H1 (cell line): ENCODE data around the gene ENDOV. TPM values are rescaled to one million over a fixed set of nuclear protein-coding genes. Genes with fewer than 3 reads are reported as not detected.

ENCODE experiments used
- CTCF ChIA-PET: fragments of 300-600 bp; sonication (Branson Sonifier 250); formaldehyde crosslinking; loops from one replicate; lab custom pipeline; 2021; ENCODE audit not compliant: partially characterized antibody; lab: Charles Lee
- POLR2A ChIA-PET: fragments of 300-600 bp; sonication (Branson Sonifier 250); formaldehyde crosslinking; loops from one replicate; lab custom pipeline; 2021; ENCODE audit warnings: inconsistent platforms; ENCODE audit not compliant: partially characterized antibody; lab: Charles Lee
- DNase-seq, 2 experiments: peaks; one replicate each; pipeline versions ENCODE4 v3.0.0 to v3.0.0-alpha.2; 2010 to 2022; ENCODE audit warnings: low spot score in 2 of 2, low read depth in 1 of 2, mixed read lengths in 1 of 2
- FAIRE-seq: peaks from 2 replicates; lab custom pipeline; 2011; peaks lifted over from hg19 to GRCh38; lab: Jason Lieb, UNC
- H2AFZ ChIP-seq: 2 replicates; pipeline ENCODE4 v1.8.1; 2012; ENCODE audit warnings: low read length, inconsistent platforms
- H2AK5ac ChIP-seq: 2 replicates; pipeline ENCODE4 v1.6.1; 2013; ENCODE audit warnings: low read depth, low read length
- H2BK120ac ChIP-seq: replicated peaks from 2 replicates; pipeline ENCODE3; 2013; ENCODE audit warnings: low read depth, low read length, inconsistent platforms
- H2BK12ac ChIP-seq: 2 replicates; pipeline ENCODE4 v1.6.1; 2013; ENCODE audit warnings: low read depth, low read length
- H2BK15ac ChIP-seq: 2 replicates; pipeline ENCODE4 v1.6.1; 2013; ENCODE audit warnings: low read length
- H2BK20ac ChIP-seq: 2 replicates; pipeline ENCODE4 v1.6.1; 2013; ENCODE audit warnings: low read length
- H2BK5ac ChIP-seq: 2 replicates; pipeline ENCODE4 v1.6.1; 2013; ENCODE audit warnings: low read depth, low read length
- H3K14ac ChIP-seq: 2 replicates; pipeline ENCODE4 v1.6.1; 2013; ENCODE audit warnings: inconsistent platforms; ENCODE audit not compliant: insufficient read length
- H3K18ac ChIP-seq: 2 replicates; pipeline ENCODE4 v1.6.1; 2013; ENCODE audit warnings: low read length; ENCODE audit errors: extremely low read depth
- H3K23ac ChIP-seq: 2 replicates; pipeline ENCODE4 v1.6.1; 2013; ENCODE audit warnings: inconsistent platforms; ENCODE audit not compliant: insufficient read length
- H3K23me2 ChIP-seq: 2 replicates; pipeline ENCODE4 v1.6.1; 2013; ENCODE audit warnings: low read depth, low read length
- H3K27ac ChIP-seq: 2 replicates; pipeline ENCODE4 v1.6.1; 2011; ENCODE audit warnings: low read depth, low read length, inconsistent platforms
- H3K27me3 ChIP-seq, 4 experiments: replicated peaks in 1 of 4; 1 replicate in 1 of 4; 2 replicates in 3 of 4; pipeline versions ENCODE4 v1.6.1 to v1.8.1; 2011 to 2013; ENCODE audit warnings: low read length in 3 of 4, mild to moderate bottlenecking in 3 of 4, inconsistent platforms in 2 of 4, mixed read lengths in 2 of 4, moderate library complexity in 1 of 4; ENCODE audit not compliant: control insufficient read depth in 3 of 4, insufficient read depth in 3 of 4; ENCODE audit errors: extremely low read depth in 1 of 4
- H3K36me3 ChIP-seq, 4 experiments: 2 replicates each; pipeline versions ENCODE4 v1.6.1 to v1.8.1; 2011 to 2013; ENCODE audit warnings: mild to moderate bottlenecking in 4 of 4, low read length in 3 of 4, moderate library complexity in 2 of 4, control low read depth in 1 of 4, inconsistent platforms in 1 of 4; ENCODE audit not compliant: insufficient read depth in 4 of 4, control insufficient read depth in 2 of 4
- H3K4ac ChIP-seq: replicated peaks from 2 replicates; pipeline ENCODE3; 2013; ENCODE audit warnings: low read length, low read depth, mixed read lengths, inconsistent platforms; ENCODE audit not compliant: insufficient read length
- H3K4me1 ChIP-seq, 4 experiments: replicated peaks in 1 of 4; 1 replicate in 1 of 4; 2 replicates in 3 of 4; pipeline versions ENCODE4 v1.6.1 to v1.8.1; 2011 to 2013; ENCODE audit warnings: low read length in 3 of 4, inconsistent platforms in 2 of 4, mixed read lengths in 1 of 4; ENCODE audit not compliant: insufficient read depth in 4 of 4, control insufficient read depth in 3 of 4
- H3K4me2 ChIP-seq, 2 experiments: 2 replicates each; pipeline versions ENCODE4 v1.6.1 to v1.8.1; 2011 to 2013; ENCODE audit warnings: low read depth in 2 of 2, low read length in 2 of 2, control low read depth in 1 of 2, inconsistent platforms in 1 of 2, mild to moderate bottlenecking in 1 of 2; ENCODE audit not compliant: insufficient read depth in 1 of 2
- H3K4me3 ChIP-seq, 4 experiments: fragments of 200-600, 300-600 bp in 1 of 4; sonication (generic), shearing (Covaris generic), sonication (Bioruptor Twin) in 1 of 4; 2 replicates each; pipeline versions ENCODE4 v1.5.1 to v1.8.1; 2011 to 2016; ENCODE audit warnings: low read length in 4 of 4, low read depth in 3 of 4, control low read depth in 2 of 4, inconsistent platforms in 2 of 4, mild to moderate bottlenecking in 2 of 4, mixed read lengths in 1 of 4, moderate library complexity in 1 of 4; ENCODE audit not compliant: insufficient read depth in 2 of 4; ENCODE audit errors: extremely low read depth in 1 of 4
- H3K56ac ChIP-seq: replicated peaks from 2 replicates; pipeline ENCODE3; 2013; ENCODE audit warnings: low read depth, mild to moderate bottlenecking, mixed read lengths, low read length, inconsistent platforms; ENCODE audit not compliant: insufficient read length
- H3K79me1 ChIP-seq: 2 replicates; pipeline ENCODE4 v1.6.1; 2013; ENCODE audit warnings: low read depth, low read length, control low read depth
- H3K79me2 ChIP-seq, 2 experiments: 2 replicates each; pipeline versions ENCODE4 v1.6.1 to v1.8.1; 2012 to 2013; ENCODE audit warnings: low read length in 2 of 2, mild to moderate bottlenecking in 2 of 2, inconsistent platforms in 1 of 2; ENCODE audit not compliant: insufficient read depth in 2 of 2, control insufficient read depth in 1 of 2
- H3K9ac ChIP-seq, 4 experiments: replicated peaks in 1 of 4; 1 replicate in 1 of 4; 2 replicates in 3 of 4; pipeline versions ENCODE4 v1.6.1 to v1.8.1; 2011 to 2013; ENCODE audit warnings: low read depth in 3 of 4, low read length in 3 of 4, control low read depth in 2 of 4, mild to moderate bottlenecking in 2 of 4, moderate library complexity in 2 of 4, inconsistent platforms in 1 of 4; ENCODE audit errors: extremely low read depth in 1 of 4
- H3K9me3 ChIP-seq, 2 experiments: 2 replicates each; pipeline versions ENCODE4 v1.6.1 to v1.8.1; 2012 to 2013; ENCODE audit warnings: mild to moderate bottlenecking in 2 of 2, moderate library complexity in 2 of 2, control low read depth in 1 of 2, inconsistent platforms in 1 of 2, low read depth in 1 of 2, low read length in 1 of 2, mixed read lengths in 1 of 2; ENCODE audit not compliant: insufficient read depth in 2 of 2
- H4K20me1 ChIP-seq, 2 experiments: replicated peaks in 1 of 2; 2 replicates each; pipeline versions ENCODE3 to v1.8.1; 2011 to 2013; ENCODE audit warnings: inconsistent platforms in 2 of 2, low read length in 2 of 2, mild to moderate bottlenecking in 1 of 2; ENCODE audit not compliant: insufficient read depth in 2 of 2, control insufficient read depth in 1 of 2
- H4K5ac ChIP-seq: 2 replicates; pipeline ENCODE4 v1.6.1; 2013; ENCODE audit warnings: low read length, low read depth, mixed read lengths, inconsistent platforms; ENCODE audit not compliant: insufficient read length
- H4K8ac ChIP-seq: 2 replicates; pipeline ENCODE4 v1.8.0; 2013; ENCODE audit warnings: mild to moderate bottlenecking, moderate library complexity, low read length, inconsistent platforms; ENCODE audit not compliant: insufficient read depth; ENCODE audit errors: extremely low read depth
- H4K91ac ChIP-seq: replicated peaks from 2 replicates; pipeline ENCODE3; 2013; ENCODE audit warnings: low read length, mixed read lengths, inconsistent platforms; ENCODE audit not compliant: insufficient read length
- NRF1 ChIP-seq: IDR thresholded peaks from 2 replicates; pipeline ENCODE4 v1.6.1; 2011; ENCODE audit warnings: mild to moderate bottlenecking, low read depth, low read length, improper control_type of control experiment
- POLR2A ChIP-seq, 2 experiments: IDR thresholded peaks; 1 replicate in 1 of 2; 2 replicates in 1 of 2; pipeline ENCODE4 v1.6.1; 2011; ENCODE audit warnings: low read depth in 2 of 2, low read length in 2 of 2, mild to moderate bottlenecking in 2 of 2; ENCODE audit errors: control extremely low read depth in 1 of 2
- RNF2 ChIP-seq: fragments of 200-900, 300-1000 bp; sonication (generic); IDR thresholded peaks from 2 replicates; pipeline ENCODE4 v1.7.1; 2016; ENCODE audit warnings: borderline replicate concordance, low read depth, mild to moderate bottlenecking, antibody characterized with exemption, low read length; ENCODE audit not compliant: poor library complexity, severe bottlenecking; ENCODE audit errors: missing control alignments
- SIN3A ChIP-seq, 2 experiments: IDR thresholded peaks in 1 of 2; conservative IDR thresholded peaks in 1 of 2; 2 replicates each; pipeline ENCODE4 v1.6.1; 2011 to 2012; ENCODE audit warnings: low read length in 2 of 2, improper control_type of control experiment in 1 of 2, low read depth in 1 of 2, mild to moderate bottlenecking in 1 of 2
- SIX5 ChIP-seq: IDR thresholded peaks from 2 replicates; pipeline ENCODE4 v1.6.1; 2011; ENCODE audit warnings: mild to moderate bottlenecking, low read depth, low read length
- SP1 ChIP-seq: IDR thresholded peaks from 2 replicates; pipeline ENCODE4 v1.6.1; 2011; ENCODE audit warnings: low read depth, low read length
- SP4 ChIP-seq: IDR thresholded peaks from 2 replicates; pipeline ENCODE4 v1.6.1; 2012; ENCODE audit warnings: low read length, inconsistent platforms
- TAF7 ChIP-seq: optimal IDR thresholded peaks from 2 replicates; pipeline ENCODE3; 2011; ENCODE audit warnings: low read depth, mild to moderate bottlenecking, inconsistent platforms, low read length, moderate library complexity, borderline replicate concordance
- TCF12 ChIP-seq: IDR thresholded peaks from 2 replicates; pipeline ENCODE4 v1.6.1; 2011; ENCODE audit warnings: low read depth, mild to moderate bottlenecking, low read length
- WGBS, 2 experiments: shearing (Covaris generic) in 1 of 2; methylation state at CpG; one replicate each; pipeline versions ENCODE4 v1.1.6 to v1.1.7; 2013 to 2015; ENCODE audit warnings: low lambda C conversion rate in 2 of 2, mixed read lengths in 2 of 2, inconsistent platforms in 1 of 2, low coverage in 1 of 2, missing lambda C conversion rate in 1 of 2; ENCODE audit not compliant: insufficient replicate concordance in 2 of 2, insufficient coverage in 1 of 2, insufficient read length in 1 of 2; ENCODE audit errors: extremely low coverage in 1 of 2, missing lambda C conversion rate in 1 of 2; 5-methylcytosine and 5-hydroxymethylcytosine counted together
- polyA plus RNA-seq, 7 experiments: library from polyadenylated mRNA; depleted of rRNA in 3 of 7; stranded (reverse) in 5 of 7; unstranded in 2 of 7; fragments of >200 nt in 5 of 7; fragments of 200-250 nt in 2 of 7; gene quantifications; 1 replicate in 5 of 7; 2 replicates in 1 of 7; 4 replicates in 1 of 7; pipeline versions ENCODE4 v1.2.1 to v1.2.3, GENCODE V29; 2011 to 2013; ENCODE audit warnings: missing spikeins in 2 of 7, mixed read lengths in 2 of 7
- total RNA-seq: library from RNA; stranded (reverse); fragmentation: NEBNext Ultra II Directional; extraction: Animal tissue kit (Norgen Biotek cat#: 25700); gene quantifications from 2 replicates; pipeline ENCODE4 v1.2.1, GENCODE V29; 2021

Gene ENDOV
- total and polyA plus RNA-seq, 2 of the 8 experiments (the other 6 are each of a cell fraction or from before 2014, with no cell fraction given) = 10.6 to 13.3 TPM

- no peaks in the 10 kb centered on the region for H3K27me3 ChIP-seq
- ChIA-PET CTCF (interaction anchor here (1.0 to 2.2 kb wide), 3 partner anchors 8 to 22 kb away, joined by 3 to 4 read pairs (median 3); no protein-coding TSS in a partner anchor), POLR2A (no interaction called here)
- no peak overlapping the region for H2AFZ ChIP-seq
- H3K23me2 ChIP-seq = no peaks in the 10 kb centered on the region
- TF ChIP-seq NRF1 (no peak), POLR2A (IDR thresholded peaks at IDR 0.05; ENCODE audit: control extremely low read depth in 1 of 2, low read depth in 2 of 2, low read length in 2 of 2) (no peak), TCF12 (no peak), RNF2 (no peak), SP1 (no peak), SIX5 (no peak), TAF7 (no peak), SP4 (no peak), SIN3A (conservative IDR thresholded peaks at IDR 0.05 in 1 of 2, IDR thresholded peaks at IDR 0.05 in 1 of 2; ENCODE audit: low read depth in 1 of 2, low read length in 2 of 2) (no peak)
- H3K4me1 ChIP-seq = no peaks in the 10 kb centered on the region
- H3K14ac ChIP-seq = no peak overlapping the region
- H2BK12ac ChIP-seq = no peak overlapping the region
- H3K18ac ChIP-seq = no peak overlapping the region
- no peak overlapping the region for H2BK20ac ChIP-seq
- H2BK120ac ChIP-seq = no peak overlapping the region
- no peak overlapping the region for H3K9ac ChIP-seq
- no peak overlapping the region for H3K56ac ChIP-seq
- H4K20me1 ChIP-seq = peaks cover 2 to 4% of the 10 kb centered on the region in 2 experiments
- H3K23ac ChIP-seq = no peak overlapping the region
- DNase-seq (no peak), FAIRE-seq (no peak)
- no peak overlapping the region for H4K8ac ChIP-seq
- H4K5ac ChIP-seq = no peak overlapping the region
- H3K36me3 ChIP-seq = peaks cover 22 to 61% (median 32%) of the 10 kb centered on the region in 4 experiments
- no peak overlapping the region for H2AK5ac ChIP-seq
- no peak overlapping the region for H3K4ac ChIP-seq
- H3K79me1 ChIP-seq = no peaks in the 10 kb centered on the region; the same call in none of the 2 replicates
- H3K27ac ChIP-seq = no peak overlapping the region
- no peak overlapping the region for H3K4me3 ChIP-seq
- no peaks in the 10 kb centered on the region for H3K9me3 ChIP-seq
- no peaks in the 10 kb centered on the region for H3K79me2 ChIP-seq
- H4K91ac ChIP-seq = no peak overlapping the region
- no peak overlapping the region for H2BK5ac ChIP-seq
- H2BK15ac ChIP-seq = no peak overlapping the region
- no peak overlapping the region for H3K4me2 ChIP-seq
- WGBS, 2 experiments = 93% methylated on average over 8 of the region's 8 CpGs; no CpG with 5 or more reads in 1 of the 2 experiments
Measured at GRCh38 chr17:80382956-80383355, 32.0 kb upstream of the ENDOV start.
